Bronchial epithelial cell (primary cell): Measurements from ENCODE around the gene TMTC3. TPM values are rescaled to one million over a fixed set of nuclear protein-coding genes. Genes with fewer than 3 reads are reported as not detected.

Experiments used
- DNase-seq: peaks from one replicate; pipeline ENCODE4 v3.0.0-alpha.2; 2010; ENCODE audit warnings: low read depth
- FAIRE-seq: peaks from 2 replicates; lab custom pipeline; 2011; peaks lifted over from hg19 to GRCh38; lab: Jason Lieb, UNC
- H3K27me3 ChIP-seq: 2 replicates; pipeline ENCODE4 v1.5.1; 2011; ENCODE audit warnings: low read length; ENCODE audit not compliant: control insufficient read depth, insufficient read depth
- H3K36me3 ChIP-seq: 2 replicates; pipeline ENCODE4 v1.5.1; 2011; ENCODE audit warnings: low read length; ENCODE audit not compliant: control insufficient read depth, insufficient read depth
- H3K4me3 ChIP-seq: 2 replicates; pipeline ENCODE4 v1.5.1; 2011; ENCODE audit warnings: mild to moderate bottlenecking, low read depth, low read length, control low read depth
- CTCF ChIP-seq: IDR thresholded peaks from 2 replicates; pipeline ENCODE4 v1.5.1; 2011; ENCODE audit warnings: mild to moderate bottlenecking, moderate library complexity, low read length, control low read depth, inconsistent platforms; ENCODE audit not compliant: insufficient read depth, severe bottlenecking
- total RNA-seq: library from RNA; depleted of rRNA; stranded (reverse); fragments of >200 nt; gene quantifications from 2 replicates; pipeline ENCODE4 v1.2.1, GENCODE V29; 2014

The TMTC3 gene
- total RNA-seq, 1 donor from 2014 or later, result 44.2 TPM

GRCh38 chr12:88172844-88173407 is 30.8 kb downstream of the TMTC3 start:
- Histone ChIP-seq H3K4me3 (no peak overlapping the region), H3K27me3 (no peaks in the 10 kb centered on the region), H3K36me3 (peaks cover 9% of the 10 kb centered on the region)
- FAIRE-seq, result no peak
- DNase-seq, result peak; percentile 68
- TF ChIP-seq CTCF, result no peak

GRCh38 chr12:88175544-88175943 is 33.4 kb downstream of the TMTC3 start:
- Histone ChIP-seq H3K4me3 (no peak overlapping the region), H3K27me3 (no peaks in the 10 kb centered on the region), H3K36me3 (peaks cover 10% of the 10 kb centered on the region)
- no peak for DNase-seq
- TF ChIP-seq CTCF, result no peak
- no peak for FAIRE-seq

GRCh38 chr12:88179436-88180014 is 37.4 kb downstream of the TMTC3 start:
- peaks cover 13% of the 10 kb centered on the region for H3K36me3 ChIP-seq
- no peaks in the 10 kb centered on the region for H3K27me3 ChIP-seq
- no peak for TF ChIP-seq CTCF
- FAIRE-seq, result no peak
- no peak overlapping the region for H3K4me3 ChIP-seq
- DNase-seq, result no peak

- no peak for FAIRE-seq
- no peaks in the 10 kb centered on the region for H3K27me3 ChIP-seq
- H3K36me3 ChIP-seq, result peaks cover 11% of the 10 kb centered on the region
- no peak for TF ChIP-seq CTCF
- DNase-seq, result no peak
- H3K4me3 ChIP-seq, result no peak overlapping the region
These were observed 39.8 kb downstream of the TMTC3 start for GRCh38 chr12:88181881-88182280.

- no peak for TF ChIP-seq CTCF
- no peak overlapping the region for H3K4me3 ChIP-seq
- DNase-seq (no peak), FAIRE-seq (no peak)
- no peaks in the 10 kb centered on the region for H3K27me3 ChIP-seq
- H3K36me3 ChIP-seq, result peaks cover 9% of the 10 kb centered on the region
These were observed 40.3 kb downstream of the TMTC3 start for GRCh38 chr12:88182416-88182815.

GRCh38 chr12:88184196-88184595 is 42.1 kb downstream of the TMTC3 start:
- FAIRE-seq (no peak), DNase-seq (no peak)
- peaks cover 6% of the 10 kb centered on the region for H3K36me3 ChIP-seq
- H3K27me3 ChIP-seq, result no peaks in the 10 kb centered on the region
- TF ChIP-seq CTCF, result no peak
- no peak overlapping the region for H3K4me3 ChIP-seq
